NCI-H2227 (cell line): ENCODE data around the gene CA10.

Experiments
- DNase-seq: peaks from one replicate; lab custom pipeline; 2025; ENCODE audit not compliant: unreplicated experiment; lab: John Stamatoyannopoulos, UW

The CA10 gene

GRCh38 chr17:51734462-51734861 is 424.1 kb downstream of the CA10 start:
- DNase-seq = no peak

GRCh38 chr17:51733166-51733565 is 425.3 kb downstream of the CA10 start:
- no peak for DNase-seq

- DNase-seq = no peak
Observed at GRCh38 chr17:51731941-51732722, 426.4 kb downstream of the CA10 start.

- no peak for DNase-seq
Observed at GRCh38 chr17:51730303-51731050, 428.0 kb downstream of the CA10 start.

GRCh38 chr17:51725185-51725584 is 433.3 kb downstream of the CA10 start:
- DNase-seq = no peak

- no peak for DNase-seq
Observed at GRCh38 chr17:51724043-51724580, 434.4 kb downstream of the CA10 start.

- no peak for DNase-seq
Observed at GRCh38 chr17:51722994-51723393, 435.5 kb downstream of the CA10 start.

GRCh38 chr17:51721730-51722129 is 436.8 kb downstream of the CA10 start:
- DNase-seq = no peak

- DNase-seq = no peak
Observed at GRCh38 chr17:51720439-51720838, 438.1 kb downstream of the CA10 start.

- no peak for DNase-seq
Observed at GRCh38 chr17:51718983-51719382, 439.5 kb downstream of the CA10 start.

- no peak for DNase-seq
Observed at GRCh38 chr17:51711581-51711980, 446.9 kb downstream of the CA10 start.

- DNase-seq = no peak
Observed at GRCh38 chr17:51710634-51710979, 447.9 kb downstream of the CA10 start.

- no peak for DNase-seq
Observed at GRCh38 chr17:51709694-51710633, 448.6 kb downstream of the CA10 start.

- DNase-seq = no peak
Observed at GRCh38 chr17:51707216-51707615, 451.3 kb downstream of the CA10 start.

- DNase-seq = peak; percentile 38
Observed at GRCh38 chr17:51706093-51706492, 452.4 kb downstream of the CA10 start.

GRCh38 chr17:51703361-51704341 is 454.9 kb downstream of the CA10 start:
- no peak for DNase-seq

- DNase-seq = no peak
Observed at GRCh38 chr17:51702963-51703360, 455.6 kb downstream of the CA10 start.

GRCh38 chr17:51701501-51701900 is 457.0 kb downstream of the CA10 start:
- no peak for DNase-seq

GRCh38 chr17:51700011-51700760 is 458.3 kb downstream of the CA10 start:
- DNase-seq = no peak
